ENCODE measurements around the gene TENM4.

The TENM4 gene

GRCh38 chr11:79025622-79026021 lies 415.2 kb downstream of the TENM4 start:
- peak in 1 of 2 experiments; percentile 19 for DNase-seq (ENCODE audit: low read depth in 1 of 2, low spot score in 1 of 2)
- in situ Hi-C loops (cut with HindIII; ENCODE audit: low pct_unique_long_range_greater_than_20kb, low sequenced_read_pairs), result no loop called here
- TF ChIP-seq JUND (IDR thresholded peaks at IDR 0.05; ENCODE audit: low read depth), result no peak

DNA sequence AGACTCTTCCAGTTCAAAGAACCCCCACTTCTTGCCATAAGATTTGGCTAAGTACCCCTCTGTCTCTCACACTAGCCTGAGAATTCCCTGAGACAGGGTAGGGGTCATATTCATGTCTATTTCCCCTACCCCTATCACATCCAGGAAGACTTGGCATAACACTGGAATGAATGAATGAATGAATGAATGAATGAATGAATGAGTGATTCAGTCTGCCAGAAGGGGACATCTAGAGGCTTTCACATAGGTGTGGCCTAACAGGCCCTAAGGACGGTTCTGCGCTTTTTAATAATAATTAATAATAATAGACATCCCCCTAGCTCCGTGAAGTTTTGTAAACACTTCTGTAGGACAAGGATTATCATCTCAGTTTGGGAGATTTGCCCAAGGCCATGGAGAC lies 415.7 kb downstream of the TENM4 start:
- in situ Hi-C loops (cut with HindIII; ENCODE audit: low pct_unique_long_range_greater_than_20kb, low sequenced_read_pairs), result no loop called here
- TF ChIP-seq JUND (IDR thresholded peaks at IDR 0.05; ENCODE audit: low read depth), result no peak
- no peak for DNase-seq (ENCODE audit: low read depth in 1 of 2, low spot score in 1 of 2)

- no peak for TF ChIP-seq JUND (IDR thresholded peaks at IDR 0.05; ENCODE audit: low read depth)
- no peak for DNase-seq (ENCODE audit: low read depth in 1 of 2, low spot score in 1 of 2)
- in situ Hi-C loops (cut with HindIII; ENCODE audit: low pct_unique_long_range_greater_than_20kb, low sequenced_read_pairs), result no loop called here
These were observed 418.6 kb downstream of the TENM4 start for GRCh38 chr11:79022265-79022664.

- in situ Hi-C loops (cut with HindIII; ENCODE audit: low pct_unique_long_range_greater_than_20kb, low sequenced_read_pairs), result no loop called here
- no peak for DNase-seq (ENCODE audit: low read depth in 1 of 2, low spot score in 1 of 2)
- TF ChIP-seq JUND (IDR thresholded peaks at IDR 0.05; ENCODE audit: low read depth), result no peak
These were observed 419.2 kb downstream of the TENM4 start for GRCh38 chr11:79021601-79022000.

DNA sequence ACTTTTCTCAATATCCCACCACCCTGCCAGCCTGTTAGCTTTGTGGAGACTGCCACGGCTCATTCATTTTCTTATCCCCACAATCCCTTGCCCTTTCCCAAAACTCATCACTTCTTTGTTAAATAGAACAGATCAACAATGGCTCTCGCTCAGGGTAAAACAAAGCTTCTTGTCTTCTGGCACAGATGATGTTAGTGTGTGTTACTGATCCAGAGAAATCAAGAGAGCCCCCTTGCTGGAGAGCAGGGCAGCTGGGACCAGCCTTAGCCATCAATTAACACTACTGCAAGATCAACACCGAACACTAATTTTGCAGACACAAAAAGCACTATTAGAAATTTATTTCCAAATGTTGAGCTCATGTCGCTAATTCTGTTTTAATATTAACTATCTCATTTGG lies 420.9 kb downstream of the TENM4 start:
- TF ChIP-seq JUND (IDR thresholded peaks at IDR 0.05; ENCODE audit: low read depth), result no peak
- in situ Hi-C loops (cut with HindIII; ENCODE audit: low pct_unique_long_range_greater_than_20kb, low sequenced_read_pairs), result no loop called here
- no peak for DNase-seq (ENCODE audit: low read depth in 1 of 2, low spot score in 1 of 2)

DNA sequence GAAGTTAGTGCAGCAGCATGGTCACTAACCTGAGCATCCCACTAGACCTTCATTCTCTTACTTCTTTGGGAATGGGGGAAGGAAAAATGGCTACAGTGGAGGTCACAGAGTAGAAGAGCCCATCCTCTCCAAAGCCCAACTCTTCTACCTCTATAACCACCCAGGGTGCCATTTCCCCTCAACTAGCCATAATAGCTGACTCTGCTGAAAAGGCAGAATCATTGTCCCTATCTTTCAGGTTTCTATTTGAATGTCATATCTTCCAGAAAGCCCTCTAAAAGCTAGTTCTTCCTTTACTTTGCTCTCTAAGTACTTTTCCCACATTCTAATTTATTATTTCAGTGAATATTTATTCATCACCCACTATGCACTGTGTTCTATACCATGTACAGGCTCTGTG lies 421.6 kb downstream of the TENM4 start:
- in situ Hi-C loops (cut with HindIII; ENCODE audit: low pct_unique_long_range_greater_than_20kb, low sequenced_read_pairs), result no loop called here
- no peak for TF ChIP-seq JUND (IDR thresholded peaks at IDR 0.05; ENCODE audit: low read depth)
- no peak for DNase-seq (ENCODE audit: low read depth in 1 of 2, low spot score in 1 of 2)

- in situ Hi-C loops (cut with HindIII; ENCODE audit: low pct_unique_long_range_greater_than_20kb, low sequenced_read_pairs), result no loop called here
- TF ChIP-seq JUND (IDR thresholded peaks at IDR 0.05; ENCODE audit: low read depth), result no peak
These were observed 422.4 kb downstream of the TENM4 start for GRCh38 chr11:79018371-79018849.

DNA sequence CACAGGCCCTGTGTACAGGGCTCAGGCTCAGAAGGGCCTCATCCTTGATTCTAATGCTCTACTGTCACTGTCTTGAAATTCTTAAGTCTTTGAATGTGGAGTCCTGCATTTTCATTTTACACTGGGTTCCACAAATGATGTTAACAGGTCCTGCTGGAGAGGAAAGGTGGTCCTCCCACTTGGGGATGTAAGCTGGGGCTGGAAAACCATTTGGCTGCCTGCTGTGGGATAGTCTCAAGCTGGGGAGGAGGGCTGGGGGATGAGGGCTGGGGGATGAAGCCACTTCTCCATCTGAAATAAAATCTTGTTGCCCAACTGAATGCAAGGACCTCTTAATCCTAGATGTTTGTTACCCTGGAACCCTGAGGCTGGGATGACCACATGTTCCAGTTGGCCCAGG lies 423.0 kb downstream of the TENM4 start:
- DNase-seq (ENCODE audit: low read depth in 1 of 2, low spot score in 1 of 2), result no peak
- in situ Hi-C loops (cut with HindIII; ENCODE audit: low pct_unique_long_range_greater_than_20kb, low sequenced_read_pairs), result no loop called here

More at GRCh38 chr11:79018371-79018849, 422.4 kb downstream of the TENM4 start:
- DNase-seq (ENCODE audit: low read depth in 1 of 2, low spot score in 1 of 2), result no peak

GRCh38 chr11:79013509-79013908 lies 427.3 kb downstream of the TENM4 start:
- no peak for DNase-seq (ENCODE audit: low read depth in 1 of 2, low spot score in 1 of 2)
- in situ Hi-C loops (cut with HindIII; ENCODE audit: low pct_unique_long_range_greater_than_20kb, low sequenced_read_pairs), result no loop called here
- no peak for TF ChIP-seq JUND (IDR thresholded peaks at IDR 0.05; ENCODE audit: low read depth)

More for the DNA sequence above, 423.0 kb downstream of the TENM4 start:
- TF ChIP-seq JUND (IDR thresholded peaks at IDR 0.05; ENCODE audit: low read depth), result no peak

DNA sequence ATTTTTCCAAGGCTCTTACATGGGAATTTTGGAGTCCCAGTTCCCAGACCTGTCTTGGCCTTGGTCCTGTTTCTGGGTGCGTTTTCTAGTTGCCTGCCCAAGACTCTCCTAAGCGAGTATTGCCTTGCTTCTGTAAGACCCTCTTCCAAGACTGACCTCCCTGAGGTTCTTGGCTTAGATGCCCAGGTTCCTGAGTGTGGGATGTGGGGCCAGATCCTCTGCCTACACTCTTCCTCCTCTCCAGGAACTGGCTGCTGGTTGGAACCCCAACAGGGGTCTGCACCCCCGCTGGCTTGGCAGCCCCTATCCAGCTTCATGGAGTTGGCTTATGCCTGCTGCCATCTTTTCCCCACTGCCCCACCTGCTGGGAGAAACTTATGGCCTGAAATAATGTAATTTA lies 429.5 kb downstream of the TENM4 start:
- in situ Hi-C loops (cut with HindIII; ENCODE audit: low pct_unique_long_range_greater_than_20kb, low sequenced_read_pairs), result no loop called here
- no peak for TF ChIP-seq JUND (IDR thresholded peaks at IDR 0.05; ENCODE audit: low read depth)
- no peak for DNase-seq (ENCODE audit: low read depth in 1 of 2, low spot score in 1 of 2)

GRCh38 chr11:79007771-79008402 lies 432.9 kb downstream of the TENM4 start:
- in situ Hi-C loops (cut with HindIII; ENCODE audit: low pct_unique_long_range_greater_than_20kb, low sequenced_read_pairs), result no loop called here
- no peak for TF ChIP-seq JUND (IDR thresholded peaks at IDR 0.05; ENCODE audit: low read depth)
- DNase-seq (ENCODE audit: low read depth in 1 of 2, low spot score in 1 of 2), result no peak

- no peak for DNase-seq (ENCODE audit: low read depth in 1 of 2, low spot score in 1 of 2)
- TF ChIP-seq JUND (IDR thresholded peaks at IDR 0.05; ENCODE audit: low read depth), result no peak
- in situ Hi-C loops (cut with HindIII; ENCODE audit: low pct_unique_long_range_greater_than_20kb, low sequenced_read_pairs), result no loop called here
These were observed 434.0 kb downstream of the TENM4 start for GRCh38 chr11:79006854-79007253.

- DNase-seq (ENCODE audit: low read depth in 1 of 2, low spot score in 1 of 2), result no peak
- in situ Hi-C loops (cut with HindIII; ENCODE audit: low pct_unique_long_range_greater_than_20kb, low sequenced_read_pairs), result no loop called here
- no peak for TF ChIP-seq JUND (IDR thresholded peaks at IDR 0.05; ENCODE audit: low read depth)
These were observed 444.8 kb downstream of the TENM4 start for GRCh38 chr11:78996007-78996406.

DNA sequence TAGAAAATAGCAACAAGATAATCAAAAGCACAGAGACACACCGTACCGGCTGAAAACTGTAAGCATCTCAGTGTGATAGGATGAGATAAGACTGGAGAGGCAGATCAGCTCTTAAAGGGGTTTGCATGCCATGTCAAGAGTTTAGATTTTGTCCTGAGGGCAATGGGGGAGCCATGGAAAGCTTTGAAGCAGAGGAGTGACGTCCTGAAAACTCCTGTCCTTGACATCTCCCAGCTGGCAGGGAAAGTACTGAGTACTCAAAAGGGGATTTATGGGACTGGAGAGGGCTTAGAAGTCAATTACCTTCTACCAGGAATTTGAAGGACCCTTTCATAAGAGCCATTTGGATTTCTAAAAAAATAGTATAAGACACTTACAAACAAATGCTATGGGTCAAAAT lies 445.7 kb downstream of the TENM4 start:
- in situ Hi-C loops (cut with HindIII; ENCODE audit: low pct_unique_long_range_greater_than_20kb, low sequenced_read_pairs), result no loop called here
- TF ChIP-seq JUND (IDR thresholded peaks at IDR 0.05; ENCODE audit: low read depth), result no peak
- DNase-seq (ENCODE audit: low read depth in 1 of 2, low spot score in 1 of 2), result no peak

All from T47D (cell line).